ENCODE results near the gene SZT2. TPM values are rescaled to one million over a fixed set of nuclear protein-coding genes. Genes with fewer than 3 reads are reported as not detected.

The SZT2 gene
- total and polyA plus RNA-seq, 10 of the 15 experiments (the other 5 are each of a cell fraction or from before 2014, with no cell fraction given) = 1.4 to 38.3 (median 12.7) TPM

DNA sequence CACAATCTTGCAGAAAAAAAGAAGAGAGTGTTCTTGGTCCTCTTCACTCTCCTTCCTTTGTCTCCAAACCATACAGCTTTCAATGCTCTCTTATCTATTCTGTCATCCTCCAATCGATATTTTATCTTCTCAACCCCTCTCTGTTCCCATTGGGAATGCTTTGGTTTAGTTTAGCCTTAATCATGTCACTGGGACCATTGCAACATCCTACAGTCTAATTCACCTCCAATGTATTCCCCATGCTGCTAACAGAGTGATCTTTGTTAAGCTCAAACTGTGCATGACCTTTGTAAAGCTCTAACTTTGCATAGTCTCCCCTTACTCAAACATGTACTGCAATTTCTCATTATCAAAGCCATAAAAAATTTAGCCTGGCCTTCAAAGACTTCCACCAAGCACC, 49.1 kb upstream of the SZT2 start (continued):
- TF ChIP-seq MYC (IDR thresholded peaks at IDR 0.05; ENCODE audit: insufficient read depth, insufficient read length, insufficient replicate concordance, low read length, severe bottlenecking) (no peak), MTA2 (IDR thresholded peaks at IDR 0.05; ENCODE audit: low read depth) (no peak), TARDBP (IDR thresholded peaks at IDR 0.05; ENCODE audit: borderline replicate concordance) (no peak), IRF4 (IDR thresholded peaks at IDR 0.05; ENCODE audit: low read depth, low read length) (no peak), CHD1 (IDR thresholded peaks at IDR 0.05; ENCODE audit: low read depth, low read length) (no peak)
- TF ChIP-seq, protein P1, sequence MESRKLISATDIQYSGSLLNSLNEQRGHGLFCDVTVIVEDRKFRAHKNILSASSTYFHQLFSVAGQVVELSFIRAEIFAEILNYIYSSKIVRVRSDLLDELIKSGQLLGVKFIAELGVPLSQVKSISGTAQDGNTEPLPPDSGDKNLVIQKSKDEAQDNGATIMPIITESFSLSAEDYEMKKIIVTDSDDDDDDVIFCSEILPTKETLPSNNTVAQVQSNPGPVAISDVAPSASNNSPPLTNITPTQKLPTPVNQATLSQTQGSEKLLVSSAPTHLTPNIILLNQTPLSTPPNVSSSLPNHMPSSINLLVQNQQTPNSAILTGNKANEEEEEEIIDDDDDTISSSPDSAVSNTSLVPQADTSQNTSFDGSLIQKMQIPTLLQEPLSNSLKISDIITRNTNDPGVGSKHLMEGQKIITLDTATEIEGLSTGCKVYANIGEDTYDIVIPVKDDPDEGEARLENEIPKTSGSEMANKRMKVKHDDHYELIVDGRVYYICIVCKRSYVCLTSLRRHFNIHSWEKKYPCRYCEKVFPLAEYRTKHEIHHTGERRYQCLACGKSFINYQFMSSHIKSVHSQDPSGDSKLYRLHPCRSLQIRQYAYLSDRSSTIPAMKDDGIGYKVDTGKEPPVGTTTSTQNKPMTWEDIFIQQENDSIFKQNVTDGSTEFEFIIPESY (IDR thresholded peaks at IDR 0.05) = no peak
- TF ChIP-seq, protein P2, sequence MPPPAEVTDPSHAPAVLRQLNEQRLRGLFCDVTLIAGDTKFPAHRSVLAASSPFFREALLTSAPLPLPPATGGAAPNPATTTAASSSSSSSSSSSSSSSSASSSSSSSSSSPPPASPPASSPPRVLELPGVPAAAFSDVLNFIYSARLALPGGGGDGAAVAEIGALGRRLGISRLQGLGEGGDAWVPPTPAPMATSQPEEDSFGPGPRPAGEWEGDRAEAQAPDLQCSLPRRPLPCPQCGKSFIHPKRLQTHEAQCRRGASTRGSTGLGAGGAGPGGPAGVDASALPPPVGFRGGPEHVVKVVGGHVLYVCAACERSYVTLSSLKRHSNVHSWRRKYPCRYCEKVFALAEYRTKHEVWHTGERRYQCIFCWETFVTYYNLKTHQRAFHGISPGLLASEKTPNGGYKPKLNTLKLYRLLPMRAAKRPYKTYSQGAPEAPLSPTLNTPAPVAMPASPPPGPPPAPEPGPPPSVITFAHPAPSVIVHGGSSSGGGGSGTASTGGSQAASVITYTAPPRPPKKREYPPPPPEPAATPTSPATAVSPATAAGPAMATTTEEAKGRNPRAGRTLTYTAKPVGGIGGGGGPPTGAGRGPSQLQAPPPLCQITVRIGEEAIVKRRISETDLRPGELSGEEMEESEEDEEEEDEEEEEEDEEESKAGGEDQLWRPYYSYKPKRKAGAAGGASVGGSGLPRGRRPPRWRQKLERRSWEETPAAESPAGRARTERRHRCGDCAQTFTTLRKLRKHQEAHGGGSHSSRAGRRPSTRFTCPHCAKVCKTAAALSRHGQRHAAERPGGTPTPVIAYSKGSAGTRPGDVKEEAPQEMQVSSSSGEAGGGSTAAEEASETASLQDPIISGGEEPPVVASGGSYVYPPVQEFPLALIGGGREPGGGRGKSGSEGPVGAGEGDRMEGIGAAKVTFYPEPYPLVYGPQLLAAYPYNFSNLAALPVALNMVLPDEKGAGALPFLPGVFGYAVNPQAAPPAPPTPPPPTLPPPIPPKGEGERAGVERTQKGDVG (CRISPR knock-in tag; IDR thresholded peaks at IDR 0.05) = no peak

DNA sequence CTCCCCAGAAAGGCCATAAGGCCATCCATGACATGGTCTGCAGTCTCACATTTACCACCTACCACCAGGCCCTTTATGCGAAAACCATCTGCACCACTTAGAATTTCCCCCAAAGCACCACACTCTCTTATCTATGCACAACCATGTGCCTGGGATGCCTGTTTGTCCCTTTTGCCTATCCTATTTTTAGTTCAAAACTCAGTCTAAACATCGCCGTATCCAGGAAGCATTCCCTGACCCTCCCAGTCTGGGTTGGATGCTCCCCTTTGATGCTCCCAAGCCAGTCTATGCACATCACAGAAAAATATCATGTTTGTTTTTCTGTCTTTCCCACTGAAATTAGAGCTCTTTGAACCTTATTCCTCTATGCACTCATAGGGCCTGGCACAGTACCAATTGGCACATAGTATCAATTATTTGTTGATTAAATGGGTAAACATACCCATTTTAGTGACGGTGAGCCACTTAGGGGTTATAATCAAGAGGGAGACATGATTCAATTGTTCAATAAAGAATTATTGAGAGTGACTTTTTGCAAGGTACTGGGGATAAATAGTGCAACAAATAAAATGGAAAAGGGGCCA, 45.3 kb upstream of the SZT2 start:
- H3K9ac ChIP-seq (ENCODE audit: control insufficient read depth, insufficient read depth, low read length) = no peak overlapping the region
- intact Hi-C loops (cut with micrococcal nuclease; ENCODE audit: unreplicated experiment) = no loop called here
- ATAC-seq = no peak
- RAD21 ChIA-PET (ENCODE audit: unreplicated experiment) = no interaction called here
- SMC1A ChIA-PET (ENCODE audit: uncharacterized antibody, unreplicated experiment) = interaction anchor here (1.5 kb wide), 1 partner anchor 101 kb away, joined by 3 read pairs; no protein-coding TSS in a partner anchor
- POLR2A ChIA-PET = no interaction called here
- H3K36me3 ChIP-seq (ENCODE audit: control insufficient read depth in 2 of 2, insufficient read depth in 2 of 2, low read length in 1 of 2) = no peaks in the 10 kb centered on the region
- CTCF ChIA-PET = interaction anchor here (1.0 to 1.1 kb wide), 2 partner anchors 9 to 105 kb away, joined by 3 read pairs; no protein-coding TSS in a partner anchor
- in situ Hi-C loops (cut with MboI) = no loop called here
- H3K79me2 ChIP-seq (ENCODE audit: control insufficient read depth, insufficient read depth, low read length) = no peaks in the 10 kb centered on the region
- H3K27me3 ChIP-seq (replicated peaks in 1 of 2; ENCODE audit: control insufficient read depth in 2 of 2, insufficient read depth in 2 of 2, low read length in 1 of 2) = no peaks in the 10 kb centered on the region
- no peak overlapping the region for H3K27ac ChIP-seq (ENCODE audit: control insufficient read depth, insufficient read depth)
- 68% methylated on average over 4 of the region's 4 CpGs for WGBS (ENCODE audit: insufficient coverage, insufficient replicate concordance, low lambda C conversion rate, missing lambda C conversion rate)
- BruUV-seq (replicated peaks) = no TSS peak
- no peak overlapping the region for H3K4me2 ChIP-seq (ENCODE audit: control insufficient read depth, insufficient read depth)
- no peak overlapping the region for H2AFZ ChIP-seq (ENCODE audit: control insufficient read depth, low read depth, low read length)
- H3K9me3 ChIP-seq (replicated peaks; ENCODE audit: control insufficient read depth, insufficient read depth, low read length) = no peaks in the 10 kb centered on the region
- H4K20me1 ChIP-seq (ENCODE audit: control insufficient read depth, insufficient read depth) = no peaks in the 10 kb centered on the region
- H3K4me3 ChIP-seq = no peak overlapping the region
- TF ChIP-seq CEBPB (IDR thresholded peaks at IDR 0.05; ENCODE audit: borderline replicate concordance in 1 of 2, low read depth in 2 of 2, low read length in 2 of 2) = no peak
- TF ChIP-seq BACH1 (IDR thresholded peaks at IDR 0.05; ENCODE audit: borderline replicate concordance) = no peak
- TF ChIP-seq KLF5 (IDR thresholded peaks at IDR 0.05; ENCODE audit: partially characterized antibody) = no peak
- TF ChIP-seq, protein P3, sequence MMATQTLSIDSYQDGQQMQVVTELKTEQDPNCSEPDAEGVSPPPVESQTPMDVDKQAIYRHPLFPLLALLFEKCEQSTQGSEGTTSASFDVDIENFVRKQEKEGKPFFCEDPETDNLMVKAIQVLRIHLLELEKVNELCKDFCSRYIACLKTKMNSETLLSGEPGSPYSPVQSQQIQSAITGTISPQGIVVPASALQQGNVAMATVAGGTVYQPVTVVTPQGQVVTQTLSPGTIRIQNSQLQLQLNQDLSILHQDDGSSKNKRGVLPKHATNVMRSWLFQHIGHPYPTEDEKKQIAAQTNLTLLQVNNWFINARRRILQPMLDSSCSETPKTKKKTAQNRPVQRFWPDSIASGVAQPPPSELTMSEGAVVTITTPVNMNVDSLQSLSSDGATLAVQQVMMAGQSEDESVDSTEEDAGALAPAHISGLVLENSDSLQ (IDR thresholded peaks at IDR 0.05) = no peak
- FAIRE-seq = no peak
- no peaks in the 10 kb centered on the region for H3K4me1 ChIP-seq (ENCODE audit: control insufficient read depth, insufficient read depth, low read length)
- no peak for DNase-seq (ENCODE audit: low read depth, low spot score)

All from GM12878 (cell line).